Caco-2 (cell line): ENCODE results near the gene CDR2L. TPM values are rescaled to one million over a fixed set of nuclear protein-coding genes. Genes with fewer than 3 reads are reported as not detected.

ENCODE experiments used
- BruUV-seq: library from RNA; stranded (reverse); fragments of 400-500 nt; replicated peaks from 2 replicates; lab custom pipeline; 2021; lab: Mats Ljungman, UMichigan
- CTCF ChIA-PET: fragments of 300-600 bp; sonication (Branson Sonifier 250); formaldehyde crosslinking; loops from one replicate; lab custom pipeline; 2022; ENCODE audit warnings: antibody characterized with exemption; lab: Charles Lee
- POLR2A ChIA-PET: fragments of 300-600 bp; sonication (Branson Sonifier 250); formaldehyde crosslinking; loops from one replicate; lab custom pipeline; 2022; ENCODE audit warnings: antibody characterized with exemption; lab: Charles Lee
- DNase-seq, 2 experiments: peaks; one replicate each; pipeline versions ENCODE4 v3.0.0 to v3.0.0-alpha.2; 2020 to 2022
- H3K27me3 ChIP-seq: replicated peaks from 2 replicates; pipeline ENCODE4 v1.6.0; 2011; ENCODE audit warnings: low read length; ENCODE audit not compliant: control insufficient read depth, insufficient read depth
- H3K36me3 ChIP-seq: 2 replicates; pipeline ENCODE4 v1.5.1; 2011; ENCODE audit warnings: low read length; ENCODE audit not compliant: control insufficient read depth, insufficient read depth
- H3K4me1 ChIP-seq: fragments of 250-450 bp; sonication (Bioruptor Pico); 2 replicates; pipeline ENCODE4 v1.5.1; 2020; ENCODE audit warnings: mild to moderate bottlenecking
- H3K4me3 ChIP-seq: 2 replicates; pipeline ENCODE4 v1.5.1; 2011; ENCODE audit warnings: low read depth, mild to moderate bottlenecking, control low read depth, low read length
- H3K9me3 ChIP-seq: fragments of 250-450 bp; sonication (Bioruptor Pico); 2 replicates; pipeline ENCODE4 v1.5.1; 2020; ENCODE audit warnings: mild to moderate bottlenecking, moderate library complexity
- H3K27ac Mint-ChIP-seq: one replicate; pipeline ENCODE4 v1.8.0; 2022; ENCODE audit warnings: mixed read lengths; ENCODE audit not compliant: unreplicated experiment
- H3K27me3 Mint-ChIP-seq: one replicate; pipeline ENCODE4 v1.8.0; 2022; ENCODE audit warnings: mixed read lengths; ENCODE audit not compliant: insufficient read depth, unreplicated experiment
- H3K36me3 Mint-ChIP-seq: one replicate; pipeline ENCODE4 v1.8.0; 2022; ENCODE audit warnings: mild to moderate bottlenecking, mixed read lengths; ENCODE audit not compliant: insufficient read depth, unreplicated experiment
- H3K4me1 Mint-ChIP-seq: one replicate; pipeline ENCODE4 v1.8.0; 2022; ENCODE audit warnings: low read depth, mixed read lengths; ENCODE audit not compliant: unreplicated experiment
- H3K4me3 Mint-ChIP-seq: one replicate; pipeline ENCODE4 v1.8.0; 2022; ENCODE audit warnings: mild to moderate bottlenecking, moderate library complexity, mixed read lengths; ENCODE audit not compliant: unreplicated experiment
- H3K9me3 Mint-ChIP-seq: one replicate; pipeline ENCODE4 v1.8.0; 2022; ENCODE audit warnings: mixed read lengths; ENCODE audit not compliant: unreplicated experiment
- CTCF ChIP-seq, 2 experiments: fragments of 200-600 bp in 1 of 2; IDR thresholded peaks; 1 replicate in 1 of 2; 2 replicates in 1 of 2; pipeline versions ENCODE4 v1.5.1 to v1.8.0; 2011 to 2022; ENCODE audit warnings: antibody characterized with exemption in 1 of 2, control low read depth in 1 of 2, inconsistent platforms in 1 of 2, low read depth in 1 of 2, low read length in 1 of 2, mild to moderate bottlenecking in 1 of 2, moderate library complexity in 1 of 2; ENCODE audit not compliant: insufficient read depth in 1 of 2, severe bottlenecking in 1 of 2, unreplicated experiment in 1 of 2
- intact Hi-C: fragments of 100-400 bp; cut with micrococcal nuclease; formaldehyde crosslinking; loops from one replicate; pipeline ENCODE4 v1.10.0; 2022; ENCODE audit not compliant: unreplicated experiment
- total RNA-seq: library from RNA; stranded (reverse); gene quantifications from 2 replicates; pipeline ENCODE4 v1.2.3, GENCODE V29; 2022

CDR2L gene
- total RNA-seq, 1 experiment from 2014 or later, result 30.9 TPM

- H3K9me3 Mint-ChIP-seq, result no peaks in the 10 kb centered on the region
- Histone ChIP-seq H3K4me1 (peaks cover 36% of the 10 kb centered on the region), H3K27me3 (no peaks in the 10 kb centered on the region), H3K36me3 (no peaks in the 10 kb centered on the region), H3K9me3 (no peaks in the 10 kb centered on the region), H3K4me3 (peak within 1 kb of the TSS; percentile 90)
- H3K27me3 Mint-ChIP-seq, result peaks cover 2% of the 10 kb centered on the region
- intact Hi-C loops, result loop anchor here (1.0 kb wide), 1 partner anchor 10 kb away; no protein-coding TSS in a partner anchor
- CTCF ChIA-PET, result interaction anchor here (0.7 to 4.7 kb wide), 8 partner anchors 10 to 99 kb away, joined by 3 to 61 read pairs (median 5); partner anchors contain the start of genes CDR2L, FDXR and MRPL58
- no peak for TF ChIP-seq CTCF (IDR thresholded peaks at IDR 0.05; ENCODE audit: insufficient read depth in 1 of 2, low read depth in 1 of 2, low read length in 1 of 2, severe bottlenecking in 1 of 2, unreplicated experiment in 1 of 2)
- H3K27ac Mint-ChIP-seq, result no peak within 1 kb of the TSS
- POLR2A ChIA-PET, result interaction anchor here (0.7 to 2.6 kb wide), 8 partner anchors 10 to 99 kb away, joined by 3 to 19 read pairs (median 4); partner anchors contain the start of genes CDR2L, FDXR and MRPL58
- H3K36me3 Mint-ChIP-seq, result peaks cover 6% of the 10 kb centered on the region
- no TSS peak for BruUV-seq
- peak; percentile 75 to 87 for DNase-seq
- peak within 1 kb of the TSS; percentile 84 for H3K4me3 Mint-ChIP-seq
- H3K4me1 Mint-ChIP-seq, result peaks cover 28% of the 10 kb centered on the region
These were observed 15.1 kb upstream of the CDR2L start, which contains the start of gene HID1 for GRCh38 chr17:74972107-74972972. Gene HID1 (minus strand): TSS chr17:74972759. CDS start chr17:74972656, 103 bp downstream.

GRCh38 chr17:74972973-74973328 lies 14.5 kb upstream of the CDR2L start:
- Mint-ChIP-seq H3K4me3 (peak overlapping the region; percentile 84), H3K9me3 (no peaks in the 10 kb centered on the region), H3K27ac (no peak overlapping the region), H3K36me3 (peaks cover 6% of the 10 kb centered on the region), H3K27me3 (peaks cover 2% of the 10 kb centered on the region), H3K4me1 (peaks cover 28% of the 10 kb centered on the region)
- CTCF ChIA-PET, result interaction anchor here (1.0 to 4.7 kb wide), 5 partner anchors 11 to 40 kb away, joined by 4 to 61 read pairs (median 11); partner anchors contain the start of genes CDR2L and MRPL58
- intact Hi-C loops, result loop anchor here (1.0 kb wide), 1 partner anchor 9 kb away; no protein-coding TSS in a partner anchor
- DNase-seq, result no peak
- H3K9me3 ChIP-seq, result no peaks in the 10 kb centered on the region
- peak overlapping the region; percentile 90 for H3K4me3 ChIP-seq
- H3K27me3 ChIP-seq, result no peaks in the 10 kb centered on the region
- TF ChIP-seq CTCF (IDR thresholded peaks at IDR 0.05; ENCODE audit: insufficient read depth in 1 of 2, low read depth in 1 of 2, low read length in 1 of 2, severe bottlenecking in 1 of 2, unreplicated experiment in 1 of 2), result no peak
- peaks cover 31% of the 10 kb centered on the region for H3K4me1 ChIP-seq
- no TSS peak for BruUV-seq
- no peaks in the 10 kb centered on the region for H3K36me3 ChIP-seq
- POLR2A ChIA-PET, result interaction anchor here (0.7 to 2.6 kb wide), 8 partner anchors 10 to 100 kb away, joined by 3 to 19 read pairs (median 4); partner anchors contain the start of genes CDR2L, FDXR and MRPL58

GRCh38 chr17:74975943-74976342 lies 11.5 kb upstream of the CDR2L start:
- Histone ChIP-seq H3K36me3 (no peaks in the 10 kb centered on the region), H3K4me1 (peaks cover 11% of the 10 kb centered on the region), H3K9me3 (no peaks in the 10 kb centered on the region), H3K27me3 (no peaks in the 10 kb centered on the region), H3K4me3 (no peak overlapping the region)
- intact Hi-C loops, result no loop called here
- peaks cover 2% of the 10 kb centered on the region for H3K27me3 Mint-ChIP-seq
- H3K27ac Mint-ChIP-seq, result no peak overlapping the region
- POLR2A ChIA-PET, result interaction anchor here (1.1 kb wide), 1 partner anchor 11 kb away, joined by 3 read pairs; the partner anchor contains the start of gene CDR2L
- peaks cover 7% of the 10 kb centered on the region for H3K4me1 Mint-ChIP-seq
- H3K36me3 Mint-ChIP-seq, result no peaks in the 10 kb centered on the region
- no peaks in the 10 kb centered on the region for H3K9me3 Mint-ChIP-seq
- no TSS peak for BruUV-seq
- CTCF ChIA-PET, result interaction anchor here (1.0 kb wide), 1 partner anchor 14 kb away, joined by 3 read pairs; no protein-coding TSS in a partner anchor
- no peak for TF ChIP-seq CTCF (IDR thresholded peaks at IDR 0.05; ENCODE audit: insufficient read depth in 1 of 2, low read depth in 1 of 2, low read length in 1 of 2, severe bottlenecking in 1 of 2, unreplicated experiment in 1 of 2)
- no peak for DNase-seq
- H3K4me3 Mint-ChIP-seq, result no peak overlapping the region
